Loucy (cell line): Measurements from ENCODE around the gene IGFBP1.

ENCODE experiments used
- H2AFZ ChIP-seq: fragments of 200-600 bp; sonication (generic); 2 replicates; pipeline ENCODE4 v1.6.0; 2016; ENCODE audit warnings: antibody characterized with exemption, mild to moderate bottlenecking, low read length, moderate library complexity
- H3F3A ChIP-seq: fragments of 200-600 bp; 2 replicates; pipeline ENCODE4 v1.6.0; 2016; ENCODE audit warnings: antibody characterized with exemption, low read depth, mild to moderate bottlenecking
- H3K27me3 ChIP-seq: fragments of 200-600 bp; sonication (generic); 2 replicates; pipeline ENCODE4 v1.6.1; 2014; ENCODE audit warnings: low read length, mild to moderate bottlenecking; ENCODE audit not compliant: insufficient read depth, poor library complexity, severe bottlenecking
- H3K36me3 ChIP-seq: fragments of 200-600 bp; sonication (generic); 2 replicates; pipeline ENCODE4 v1.6.1; 2016; ENCODE audit warnings: low read length; ENCODE audit not compliant: insufficient read depth
- H3K4me1 ChIP-seq: fragments of 200-600 bp; sonication (generic); 2 replicates; pipeline ENCODE4 v1.5.1; 2014; ENCODE audit warnings: low read length, mild to moderate bottlenecking; ENCODE audit not compliant: insufficient read depth, poor library complexity, severe bottlenecking
- H3K4me2 ChIP-seq: fragments of 200-600 bp; sonication (generic); 2 replicates; pipeline ENCODE4 v1.6.0; 2014; ENCODE audit warnings: antibody characterized with exemption, low read length, low read depth, mild to moderate bottlenecking; ENCODE audit not compliant: poor library complexity, severe bottlenecking
- H3K4me3 ChIP-seq: fragments of 200-600 bp; sonication (generic); 2 replicates; pipeline ENCODE4 v1.5.1; 2014; ENCODE audit warnings: low read length, mild to moderate bottlenecking, mixed read lengths; ENCODE audit not compliant: poor library complexity, severe bottlenecking
- H3K79me2 ChIP-seq: fragments of 200-600 bp; sonication (generic); 2 replicates; pipeline ENCODE4 v1.6.1; 2014; ENCODE audit warnings: low read length; ENCODE audit not compliant: insufficient read depth
- H3K9ac ChIP-seq: fragments of 200-600 bp; sonication (generic); 2 replicates; pipeline ENCODE4 v1.6.0; 2014; ENCODE audit warnings: mild to moderate bottlenecking, low read depth, low read length, moderate library complexity; ENCODE audit not compliant: poor library complexity, severe bottlenecking
- H3K9me2 ChIP-seq: fragments of 200-600 bp; sonication (generic); replicated peaks from 2 replicates; pipeline ENCODE4 v1.6.1; 2016; ENCODE audit warnings: low read depth, low read length, mixed read lengths
- H3K9me3 ChIP-seq: fragments of 200-600 bp; sonication (generic); 2 replicates; pipeline ENCODE4 v1.6.1; 2014; ENCODE audit warnings: mild to moderate bottlenecking, antibody characterized with exemption, low read length, low read depth; ENCODE audit not compliant: insufficient read depth
- H4K20me1 ChIP-seq: fragments of 200-600 bp; sonication (generic); 2 replicates; pipeline ENCODE4 v1.6.0; 2014; ENCODE audit warnings: antibody characterized with exemption, low read length, mild to moderate bottlenecking; ENCODE audit not compliant: insufficient read depth, poor library complexity, severe bottlenecking
- CTCF ChIP-seq: fragments of 200-600 bp; sonication (generic); conservative IDR thresholded peaks from 2 replicates; pipeline ENCODE4 v1.5.1; 2014; ENCODE audit warnings: mild to moderate bottlenecking, antibody characterized with exemption, low read length
- EZH2phosphoT487 ChIP-seq: fragments of 200-600 bp; IDR thresholded peaks from 2 replicates; pipeline ENCODE4 v1.6.1; 2018; ENCODE audit warnings: antibody characterized with exemption, mild to moderate bottlenecking, moderate library complexity, borderline replicate concordance

Gene IGFBP1

GRCh38 chr7:45872116-45873034 is 15.9 kb upstream of the IGFBP1 start:
- TF ChIP-seq CTCF: peak; percentile 31
- no peak for TF ChIP-seq EZH2phosphoT487
- H3K79me2 ChIP-seq: no peaks in the 10 kb centered on the region
- H3K9me3 ChIP-seq: no peaks in the 10 kb centered on the region
- H3K4me1 ChIP-seq: no peaks in the 10 kb centered on the region
- H3K4me3 ChIP-seq: no peak overlapping the region
- no peak overlapping the region for H3K4me2 ChIP-seq
- no peaks in the 10 kb centered on the region for H3K27me3 ChIP-seq
- no peak overlapping the region for H2AFZ ChIP-seq
- no peaks in the 10 kb centered on the region for H3F3A ChIP-seq
- no peaks in the 10 kb centered on the region for H4K20me1 ChIP-seq
- H3K36me3 ChIP-seq: no peaks in the 10 kb centered on the region
- H3K9me2 ChIP-seq: no peaks in the 10 kb centered on the region
- no peak overlapping the region for H3K9ac ChIP-seq

DNA sequence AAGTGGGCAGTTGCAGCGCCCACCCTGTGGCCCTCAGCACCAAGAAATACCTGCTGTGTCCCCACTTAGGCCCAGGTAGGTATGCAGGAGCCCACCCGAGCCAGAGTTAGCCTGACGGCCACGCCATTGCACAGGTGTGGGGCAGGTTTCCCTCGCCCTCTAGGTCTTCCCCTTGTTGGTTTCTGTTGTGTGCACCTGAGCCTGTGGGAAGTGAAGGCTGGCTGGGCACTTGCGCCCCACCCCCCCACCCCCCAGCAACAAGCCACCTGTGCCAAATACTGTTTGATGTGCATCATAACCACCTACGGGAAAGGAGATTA is 15.3 kb upstream of the IGFBP1 start, which contains the start of gene CCDC201:
CCDC201 (minus strand) TSS at position 48 of the 320 bp plus-strand sequence. CDS start 75 bp downstream, outside the sequence.
- H3K4me3 ChIP-seq: no peak within 1 kb of the TSS
- no peak for TF ChIP-seq EZH2phosphoT487
- TF ChIP-seq CTCF: no peak
- H3K9ac ChIP-seq: no peak within 1 kb of the TSS
- H3K9me2 ChIP-seq: no peaks in the 10 kb centered on the region
- H3K9me3 ChIP-seq: no peaks in the 10 kb centered on the region
- no peaks in the 10 kb centered on the region for H3K27me3 ChIP-seq
- no peaks in the 10 kb centered on the region for H3F3A ChIP-seq
- no peaks in the 10 kb centered on the region for H4K20me1 ChIP-seq
- H3K79me2 ChIP-seq: no peaks in the 10 kb centered on the region
- no peak within 1 kb of the TSS for H2AFZ ChIP-seq
- no peaks in the 10 kb centered on the region for H3K36me3 ChIP-seq
- no peaks in the 10 kb centered on the region for H3K4me1 ChIP-seq
- H3K4me2 ChIP-seq: no peak within 1 kb of the TSS

GRCh38 chr7:45873355-45873754 is 14.9 kb upstream of the IGFBP1 start:
- H3K4me1 ChIP-seq: no peaks in the 10 kb centered on the region
- H3K4me3 ChIP-seq: no peak overlapping the region
- no peaks in the 10 kb centered on the region for H3K79me2 ChIP-seq
- no peaks in the 10 kb centered on the region for H3F3A ChIP-seq
- H3K4me2 ChIP-seq: no peak overlapping the region
- H3K27me3 ChIP-seq: no peaks in the 10 kb centered on the region
- no peaks in the 10 kb centered on the region for H4K20me1 ChIP-seq
- TF ChIP-seq EZH2phosphoT487 (no peak), CTCF (no peak)
- H3K36me3 ChIP-seq: no peaks in the 10 kb centered on the region
- no peaks in the 10 kb centered on the region for H3K9me2 ChIP-seq
- H3K9ac ChIP-seq: no peak overlapping the region
- H3K9me3 ChIP-seq: no peaks in the 10 kb centered on the region
- no peak overlapping the region for H2AFZ ChIP-seq
